MM.1S (cell line): ENCODE data around the gene PIEZO2.

Source experiments
- EZH2 ChIP-seq: fragments of 300-600 bp; sonication (generic); optimal IDR thresholded peaks from 2 replicates; pipeline ENCODE3; 2017; ENCODE audit warnings: low read depth, mild to moderate bottlenecking, antibody characterized with exemption, low read length, mixed read lengths
- TF ChIP-seq, protein P1 (sequence below): fragments of 300-600 bp; sonication (generic); IDR thresholded peaks from 2 replicates; pipeline ENCODE4 v1.5.1; 2016; ENCODE audit warnings: antibody characterized with exemption, low read length, mixed read lengths

DNA sequence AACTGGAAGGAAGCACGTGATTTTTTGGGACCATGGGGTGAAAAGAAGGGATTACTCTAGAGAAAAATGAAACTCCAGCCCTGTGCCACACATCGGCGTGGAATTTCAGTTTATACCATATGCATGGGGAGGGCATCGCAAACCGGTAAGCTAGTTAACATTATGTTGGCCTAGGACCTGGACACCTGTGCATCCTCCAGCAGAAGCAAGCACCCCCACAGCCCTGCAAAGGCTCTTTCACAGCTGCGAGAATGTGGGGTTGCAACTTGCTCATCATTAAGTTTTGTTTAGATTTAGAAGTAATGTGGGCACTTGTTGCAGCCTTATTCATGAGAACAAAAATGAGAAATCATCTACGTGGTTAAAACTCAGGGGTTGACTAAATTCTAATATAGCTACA lies 299.2 kb downstream of the PIEZO2 start:
- TF ChIP-seq, protein P1, sequence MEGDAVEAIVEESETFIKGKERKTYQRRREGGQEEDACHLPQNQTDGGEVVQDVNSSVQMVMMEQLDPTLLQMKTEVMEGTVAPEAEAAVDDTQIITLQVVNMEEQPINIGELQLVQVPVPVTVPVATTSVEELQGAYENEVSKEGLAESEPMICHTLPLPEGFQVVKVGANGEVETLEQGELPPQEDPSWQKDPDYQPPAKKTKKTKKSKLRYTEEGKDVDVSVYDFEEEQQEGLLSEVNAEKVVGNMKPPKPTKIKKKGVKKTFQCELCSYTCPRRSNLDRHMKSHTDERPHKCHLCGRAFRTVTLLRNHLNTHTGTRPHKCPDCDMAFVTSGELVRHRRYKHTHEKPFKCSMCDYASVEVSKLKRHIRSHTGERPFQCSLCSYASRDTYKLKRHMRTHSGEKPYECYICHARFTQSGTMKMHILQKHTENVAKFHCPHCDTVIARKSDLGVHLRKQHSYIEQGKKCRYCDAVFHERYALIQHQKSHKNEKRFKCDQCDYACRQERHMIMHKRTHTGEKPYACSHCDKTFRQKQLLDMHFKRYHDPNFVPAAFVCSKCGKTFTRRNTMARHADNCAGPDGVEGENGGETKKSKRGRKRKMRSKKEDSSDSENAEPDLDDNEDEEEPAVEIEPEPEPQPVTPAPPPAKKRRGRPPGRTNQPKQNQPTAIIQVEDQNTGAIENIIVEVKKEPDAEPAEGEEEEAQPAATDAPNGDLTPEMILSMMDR, result no peak
- no peak for TF ChIP-seq EZH2
